ENCODE results near the gene MAP3K14.
A peak's percentile ranks its signal among the peaks of the same experiment; 100 is the strongest.

The MAP3K14 gene

GRCh38 chr17:45277216-45277849 lies 39.5 kb downstream of the MAP3K14 start:
- DNase-seq = peak; percentile 41

- DNase-seq = no peak
Measured at GRCh38 chr17:45276031-45276430, 40.8 kb downstream of the MAP3K14 start.

GRCh38 chr17:45274033-45274432 lies 42.8 kb downstream of the MAP3K14 start:
- no peak for DNase-seq

- no peak for DNase-seq
Measured at GRCh38 chr17:45273551-45273957, 43.3 kb downstream of the MAP3K14 start.

- DNase-seq = no peak
Measured at GRCh38 chr17:45271603-45272002, 45.2 kb downstream of the MAP3K14 start.

GRCh38 chr17:45270828-45271418 lies 45.9 kb downstream of the MAP3K14 start:
- DNase-seq = no peak

GRCh38 chr17:45269912-45270311 lies 46.9 kb downstream of the MAP3K14 start:
- no peak for DNase-seq

- DNase-seq = no peak
Measured at GRCh38 chr17:45267436-45268055, 49.3 kb downstream of the MAP3K14 start.

- DNase-seq = no peak
Measured at GRCh38 chr17:45266372-45266926, 50.4 kb downstream of the MAP3K14 start.

- no peak for DNase-seq
Measured at GRCh38 chr17:45265821-45266220, 51.0 kb downstream of the MAP3K14 start.

GRCh38 chr17:45264988-45265387 lies 51.8 kb downstream of the MAP3K14 start:
- DNase-seq = no peak

GRCh38 chr17:45264430-45264829 lies 52.4 kb downstream of the MAP3K14 start:
- no peak for DNase-seq

- DNase-seq = no peak
Measured at GRCh38 chr17:45263477-45263860, 53.4 kb downstream of the MAP3K14 start.

- DNase-seq = no peak
Measured at GRCh38 chr17:45262516-45263476, 54.0 kb downstream of the MAP3K14 start.

GRCh38 chr17:45261577-45262515 lies 55.0 kb downstream of the MAP3K14 start, which contains the start of gene SPATA32:
Gene SPATA32 (minus strand): TSS chr17:45262094. CDS start chr17:45262016, 78 bp downstream.
- DNase-seq = no peak

- no peak for DNase-seq
Measured at GRCh38 chr17:45260204-45260783, 56.5 kb downstream of the MAP3K14 start.

GRCh38 chr17:45258981-45259380 lies 57.8 kb downstream of the MAP3K14 start:
- DNase-seq = no peak

GRCh38 chr17:45257115-45257514 lies 59.7 kb downstream of the MAP3K14 start:
- no peak for DNase-seq

GRCh38 chr17:45256114-45256966 lies 60.5 kb downstream of the MAP3K14 start:
- DNase-seq = no peak

GRCh38 chr17:45255358-45255757 lies 61.5 kb downstream of the MAP3K14 start:
- DNase-seq = no peak

Measured in SHP77 treated with DMSO at 0.1 percent for 48 hours (cell line).